Keratinocyte (primary cell): ENCODE data around the gene THBS1. TPM values are rescaled to one million over a fixed set of nuclear protein-coding genes. Genes with fewer than 3 reads are reported as not detected.

Source experiments
- DNase-seq: peaks from one replicate; pipeline ENCODE4 v3.0.0-alpha.2; 2011; ENCODE audit warnings: low read depth, missing footprints, low spot score
- FAIRE-seq: peaks from 2 replicates; lab custom pipeline; 2011; peaks lifted over from hg19 to GRCh38; lab: Jason Lieb, UNC
- H2AFZ ChIP-seq: 2 replicates; pipeline ENCODE4 v1.6.0; 2012; ENCODE audit warnings: low read length, control low read depth, inconsistent platforms; ENCODE audit not compliant: control insufficient read depth
- H3K27ac ChIP-seq: 2 replicates; pipeline ENCODE4 v1.5.1; 2011; ENCODE audit warnings: low read length; ENCODE audit not compliant: control insufficient read depth, insufficient read depth
- H3K27me3 ChIP-seq: 3 replicates; pipeline ENCODE4 v1.6.0; 2011; ENCODE audit warnings: low read length; ENCODE audit not compliant: control insufficient read depth, insufficient read depth; ENCODE audit errors: extremely low read depth
- H3K36me3 ChIP-seq, 2 experiments: 2 replicates in 1 of 2; 3 replicates in 1 of 2; pipeline ENCODE4 v1.5.1; 2011; ENCODE audit warnings: low read length in 2 of 2, mild to moderate bottlenecking in 1 of 2; ENCODE audit not compliant: control insufficient read depth in 2 of 2, insufficient read depth in 2 of 2; ENCODE audit errors: extremely low read depth in 1 of 2
- H3K4me1 ChIP-seq: 3 replicates; pipeline ENCODE4 v1.5.1; 2011; ENCODE audit warnings: low read length; ENCODE audit not compliant: control insufficient read depth, insufficient read depth; ENCODE audit errors: extremely low read depth
- H3K4me2 ChIP-seq: 3 replicates; pipeline ENCODE4 v1.6.0; 2011; ENCODE audit warnings: low read depth, low read length; ENCODE audit not compliant: control insufficient read depth, insufficient read depth; ENCODE audit errors: extremely low read depth
- H3K4me3 ChIP-seq, 3 experiments: fragments of 200-600 bp in 1 of 3; sonication (generic) in 1 of 3; 2 replicates in 2 of 3; 3 replicates in 1 of 3; pipeline ENCODE4 v1.5.1; 2011 to 2016; ENCODE audit warnings: low read length in 3 of 3, mild to moderate bottlenecking in 3 of 3, control low read depth in 2 of 3, inconsistent platforms in 1 of 3, low read depth in 1 of 3, mixed read lengths in 1 of 3, mixed run types in 1 of 3, moderate library complexity in 1 of 3; ENCODE audit not compliant: control insufficient read depth in 2 of 3, insufficient read depth in 2 of 3; ENCODE audit errors: extremely low read depth in 1 of 3
- H3K79me2 ChIP-seq: 2 replicates; pipeline ENCODE4 v1.6.0; 2012; ENCODE audit warnings: low read length; ENCODE audit not compliant: control insufficient read depth, insufficient read depth
- H3K9ac ChIP-seq: 3 replicates; pipeline ENCODE4 v1.6.0; 2011; ENCODE audit warnings: low read length; ENCODE audit not compliant: control insufficient read depth, insufficient read depth; ENCODE audit errors: extremely low read depth
- H3K9me1 ChIP-seq: 3 replicates; pipeline ENCODE4 v1.6.0; 2011; ENCODE audit warnings: low read length; ENCODE audit not compliant: control insufficient read depth, insufficient read depth; ENCODE audit errors: extremely low read depth
- H3K9me3 ChIP-seq: 2 replicates; pipeline ENCODE4 v1.5.1; 2012; ENCODE audit warnings: low read depth, low read length; ENCODE audit not compliant: control insufficient read depth
- H4K20me1 ChIP-seq: 3 replicates; pipeline ENCODE4 v1.6.0; 2011; ENCODE audit warnings: low read length; ENCODE audit not compliant: control insufficient read depth, insufficient read depth; ENCODE audit errors: extremely low read depth
- CTCF ChIP-seq, 3 experiments: IDR thresholded peaks in 1 of 3; conservative IDR thresholded peaks in 1 of 3; optimal IDR thresholded peaks in 1 of 3; 2 replicates in 2 of 3; 3 replicates in 1 of 3; pipeline versions ENCODE3 to v1.5.1; 2011; ENCODE audit warnings: low read length in 3 of 3, mild to moderate bottlenecking in 3 of 3, moderate library complexity in 2 of 3, control low read depth in 1 of 3, inconsistent platforms in 1 of 3; ENCODE audit not compliant: insufficient read depth in 2 of 3; ENCODE audit errors: extremely low read depth in 1 of 3
- EZH2 ChIP-seq: IDR thresholded peaks from one replicate; pipeline ENCODE4 v1.6.1; 2012; ENCODE audit warnings: inconsistent platforms, mild to moderate bottlenecking, low read length, moderate library complexity
- dilution Hi-C: fragments of 300-500 bp; cut with MboI; formaldehyde crosslinking; loops from one replicate; pipeline ENCODE4 v1.7.0; 2020; ENCODE audit warnings: low sequenced_read_pairs; ENCODE audit not compliant: extremely low pct_ligation_motif_present
- polyA plus RNA-seq, 5 experiments: library from polyadenylated mRNA; depleted of rRNA in 3 of 5; stranded (reverse) in 3 of 5; stranded (forward) in 1 of 5; unstranded in 1 of 5; fragments of >200 nt; gene quantifications; 1 replicate in 1 of 5; 2 replicates in 3 of 5; 3 replicates in 1 of 5; pipeline versions ENCODE4 v1.2.1 to v1.2.3, GENCODE V29; 2011 to 2012; ENCODE audit warnings: missing spikeins in 2 of 5, low read depth in 1 of 5, low replicate concordance in 1 of 5

THBS1 gene
- polyA plus RNA-seq, 1 donor (not counting 4 experiments of a cell fraction or from before 2014, with no cell fraction given) = 789 TPM

GRCh38 chr15:39599871-39600270, 19.0 kb downstream of the THBS1 start:
- Histone ChIP-seq H3K4me3 (no peak overlapping the region), H3K4me1 (no peaks in the 10 kb centered on the region), H3K36me3 (peaks cover 4 to 8% of the 10 kb centered on the region in 2 experiments), H3K27me3 (no peaks in the 10 kb centered on the region), H3K79me2 (no peaks in the 10 kb centered on the region), H3K9me1 (no peaks in the 10 kb centered on the region), H3K4me2 (no peak overlapping the region), H2AFZ (no peak overlapping the region), H4K20me1 (peaks cover 9% of the 10 kb centered on the region), H3K9me3 (no peaks in the 10 kb centered on the region), H3K27ac (no peak overlapping the region), H3K9ac (no peak overlapping the region)
- FAIRE-seq (no peak), DNase-seq (no peak)
- TF ChIP-seq EZH2 = no peak
- no peak for TF ChIP-seq CTCF (optimal IDR thresholded peaks at IDR 0.05 in 1 of 3, IDR thresholded peaks at IDR 0.05 in 1 of 3, conservative IDR thresholded peaks at IDR 0.05 in 1 of 3; ENCODE audit: extremely low read depth in 1 of 3, insufficient read depth in 2 of 3, low read length in 3 of 3)
- dilution Hi-C loops = no loop called here

- Histone ChIP-seq H3K9me3 (no peaks in the 10 kb centered on the region), H2AFZ (no peak overlapping the region), H3K4me2 (no peak overlapping the region), H3K27me3 (no peaks in the 10 kb centered on the region), H4K20me1 (no peaks in the 10 kb centered on the region), H3K4me1 (no peaks in the 10 kb centered on the region), H3K4me3 (no peak overlapping the region), H3K9ac (no peak overlapping the region), H3K79me2 (no peaks in the 10 kb centered on the region), H3K9me1 (no peaks in the 10 kb centered on the region), H3K27ac (no peak overlapping the region), H3K36me3 (no peaks in the 10 kb centered on the region)
- FAIRE-seq = no peak
- DNase-seq = no peak
- dilution Hi-C loops = no loop called here
- TF ChIP-seq CTCF (optimal IDR thresholded peaks at IDR 0.05 in 1 of 3, IDR thresholded peaks at IDR 0.05 in 1 of 3, conservative IDR thresholded peaks at IDR 0.05 in 1 of 3; ENCODE audit: extremely low read depth in 1 of 3, insufficient read depth in 2 of 3, low read length in 3 of 3) (peak in 1 of 3 experiments; percentile 49), EZH2 (no peak)
Measured at GRCh38 chr15:39602143-39602542, 21.3 kb downstream of the THBS1 start.
